Left ventricle myocardium inferior (tissue), 1 donor: ENCODE measurements around the gene ANP32A. TPM values are rescaled to one million over a fixed set of nuclear protein-coding genes. Genes with fewer than 3 reads are reported as not detected.

Source experiments
- DNase-seq: peaks from one replicate; pipeline ENCODE4 v3.0.0-alpha.2; 2020
- H3K27ac ChIP-seq: fragments of 200-600 bp; replicated peaks from 2 replicates; pipeline ENCODE4 v1.8.0; 2021
- H3K27me3 ChIP-seq: fragments of 200-600 bp; 2 replicates; pipeline ENCODE4 v1.8.0; 2021; ENCODE audit warnings: low read depth
- H3K36me3 ChIP-seq: fragments of 200-600 bp; 2 replicates; pipeline ENCODE4 v1.8.0; 2021
- H3K4me1 ChIP-seq: fragments of 200-600 bp; 2 replicates; pipeline ENCODE4 v1.8.0; 2021
- H3K4me3 ChIP-seq: fragments of 200-600 bp; 2 replicates; pipeline ENCODE4 v1.8.0; 2021; ENCODE audit warnings: mild to moderate bottlenecking, moderate library complexity
- H3K9me3 ChIP-seq: fragments of 200-600 bp; replicated peaks from 2 replicates; pipeline ENCODE4 v1.8.0; 2021
- CTCF ChIP-seq: fragments of 200-600 bp; IDR thresholded peaks from 2 replicates; pipeline ENCODE4 v1.8.0; 2021; ENCODE audit warnings: antibody characterized with exemption, mild to moderate bottlenecking, borderline replicate concordance
- intact Hi-C: fragments of 100-400 bp; cut with micrococcal nuclease; formaldehyde crosslinking; loops from one replicate; pipeline ENCODE4 v1.11.0; 2022
- total RNA-seq: library from RNA; stranded (reverse); fragmentation: NEBNext Ultra II Directional; extraction: Animal tissue kit (Norgen Biotek cat#: 25700); gene quantifications from one replicate; pipeline ENCODE4 v1.2.1, GENCODE V29; 2021
- donor health status: DM: no; HTN: yes; CAD: no; lungs with severe emphysema.

Gene ANP32A
- total RNA-seq, 1 donor from 2014 or later, result 150 TPM

GRCh38 chr15:68851971-68852370, 31.3 kb upstream of the ANP32A start:
- intact Hi-C loops, result no loop called here
- H3K27ac ChIP-seq, result no peak overlapping the region
- H3K27me3 ChIP-seq, result no peaks in the 10 kb centered on the region
- peaks cover 15% of the 10 kb centered on the region for H3K9me3 ChIP-seq
- DNase-seq, result no peak
- no peaks in the 10 kb centered on the region for H3K4me1 ChIP-seq
- H3K36me3 ChIP-seq, result no peaks in the 10 kb centered on the region
- TF ChIP-seq CTCF, result no peak
- H3K4me3 ChIP-seq, result no peak overlapping the region

DNA sequence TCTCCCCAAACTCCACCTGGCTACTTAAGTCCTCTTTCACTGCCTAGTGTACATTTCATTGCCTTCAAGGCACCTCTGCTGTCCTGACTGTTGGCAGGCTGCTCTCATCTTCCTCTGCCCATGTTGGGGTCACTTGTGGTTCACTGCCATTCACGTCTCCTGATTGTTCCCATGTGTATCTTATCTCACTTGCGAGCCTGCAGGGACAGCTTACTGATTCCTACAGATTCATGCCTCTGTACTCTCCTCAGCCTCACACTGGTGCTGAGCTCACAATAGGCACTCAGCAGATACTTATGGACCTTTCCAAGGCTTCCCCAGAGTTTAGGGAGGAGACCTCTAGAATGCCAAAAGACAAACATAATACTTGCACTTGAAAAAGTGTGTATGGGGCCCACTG, 28.8 kb upstream of the ANP32A start:
- Histone ChIP-seq H3K36me3 (no peaks in the 10 kb centered on the region), H3K27ac (no peak overlapping the region), H3K9me3 (no peaks in the 10 kb centered on the region), H3K4me1 (no peaks in the 10 kb centered on the region), H3K27me3 (peaks cover 18% of the 10 kb centered on the region), H3K4me3 (no peak overlapping the region)
- intact Hi-C loops, result no loop called here
- no peak for TF ChIP-seq CTCF
- no peak for DNase-seq

- intact Hi-C loops, result no loop called here
- H3K27ac ChIP-seq, result no peak overlapping the region
- no peak overlapping the region for H3K4me3 ChIP-seq
- no peak for TF ChIP-seq CTCF
- H3K9me3 ChIP-seq, result no peaks in the 10 kb centered on the region
- no peaks in the 10 kb centered on the region for H3K36me3 ChIP-seq
- H3K27me3 ChIP-seq, result peaks cover 44% of the 10 kb centered on the region
- H3K4me1 ChIP-seq, result peaks cover 9% of the 10 kb centered on the region
- no peak for DNase-seq
These were observed 26.2 kb upstream of the ANP32A start for GRCh38 chr15:68846851-68847439.

- no peak for TF ChIP-seq CTCF
- Histone ChIP-seq H3K27ac (no peak overlapping the region), H3K9me3 (no peaks in the 10 kb centered on the region), H3K36me3 (no peaks in the 10 kb centered on the region), H3K4me1 (peaks cover 9% of the 10 kb centered on the region), H3K27me3 (peaks cover 62% of the 10 kb centered on the region), H3K4me3 (no peak overlapping the region)
- no peak for DNase-seq
- intact Hi-C loops, result no loop called here
These were observed 24.3 kb upstream of the ANP32A start for GRCh38 chr15:68844856-68845550.

- Histone ChIP-seq H3K27me3 (peaks cover 75% of the 10 kb centered on the region), H3K9me3 (no peaks in the 10 kb centered on the region), H3K4me3 (peak overlapping the region; percentile 66), H3K4me1 (peaks cover 9% of the 10 kb centered on the region), H3K27ac (no peak overlapping the region), H3K36me3 (no peaks in the 10 kb centered on the region)
- TF ChIP-seq CTCF, result no peak
- DNase-seq, result no peak
- intact Hi-C loops, result no loop called here
These were observed 23.0 kb upstream of the ANP32A start for GRCh38 chr15:68843425-68844311.
